Activated gamma-delta T cell treated with Interleukin-2 at 50 U/mL for 16 hours (primary cell): ENCODE measurements around the gene SMPD4.
"Not testable (repeated sequence)": the region's sequence is repeated elsewhere in the genome, so short reads cannot be mapped to it uniquely, and the experiment has no call there.

Source experiments
- DNase-seq: peaks from one replicate; pipeline ENCODE4 v3.0.0-alpha.2; 2020

Gene SMPD4

GRCh38 chr2:130157354-130157753 lies 24.0 kb downstream of the SMPD4 start:
- not testable (repeated sequence) for DNase-seq

- no peak for DNase-seq
Observed at GRCh38 chr2:130156624-130157004, 24.8 kb downstream of the SMPD4 start.

- DNase-seq, result not testable (repeated sequence)
Observed at GRCh38 chr2:130155956-130156623, 25.3 kb downstream of the SMPD4 start.

GRCh38 chr2:130154773-130155765 lies 26.3 kb downstream of the SMPD4 start:
- no peak for DNase-seq

GRCh38 chr2:130154423-130154770 lies 27.0 kb downstream of the SMPD4 start:
- not testable (repeated sequence) for DNase-seq

GRCh38 chr2:130153721-130154422 lies 27.5 kb downstream of the SMPD4 start:
- DNase-seq, result not testable (repeated sequence)

GRCh38 chr2:130152816-130153595 lies 28.4 kb downstream of the SMPD4 start:
- no peak for DNase-seq

GRCh38 chr2:130152136-130152815 lies 29.1 kb downstream of the SMPD4 start:
- DNase-seq, result not testable (repeated sequence)

GRCh38 chr2:130151145-130151512 lies 30.3 kb downstream of the SMPD4 start:
- not testable (repeated sequence) for DNase-seq

- DNase-seq, result no peak
Observed at GRCh38 chr2:130150181-130151144, 30.9 kb downstream of the SMPD4 start.

GRCh38 chr2:130148515-130148914 lies 32.9 kb downstream of the SMPD4 start:
- not testable (repeated sequence) for DNase-seq

GRCh38 chr2:130145006-130145414 lies 36.4 kb downstream of the SMPD4 start, which contains the start of gene CCDC74B:
Gene CCDC74B (minus strand): TSS chr2:130145112. CDS start chr2:130144996, 116 bp downstream.
- peak; percentile 46 for DNase-seq

- DNase-seq, result not testable (repeated sequence)
Observed at GRCh38 chr2:130143266-130144039, 37.9 kb downstream of the SMPD4 start.

GRCh38 chr2:130142396-130143265 lies 38.8 kb downstream of the SMPD4 start:
- DNase-seq, result not testable (repeated sequence)

- DNase-seq, result not testable (repeated sequence)
Observed at GRCh38 chr2:130141645-130142370, 39.6 kb downstream of the SMPD4 start.

- DNase-seq, result not testable (repeated sequence)
Observed at GRCh38 chr2:130141002-130141401, 40.4 kb downstream of the SMPD4 start.

GRCh38 chr2:130140516-130140915 lies 40.9 kb downstream of the SMPD4 start:
- not testable (repeated sequence) for DNase-seq
